HG03066 (cell line): ENCODE data around the gene ABL2.

ENCODE experiments used
- ATAC-seq: cut with Tn5 transposase; IDR thresholded peaks from one replicate; pipeline ENCODE4 v1.9.1; 2021; ENCODE audit warnings: low read depth; ENCODE audit not compliant: unreplicated experiment

The ABL2 gene

GRCh38 chr1:179103999-179104398 is 125.5 kb downstream of the ABL2 start:
- no peak for ATAC-seq

- no peak for ATAC-seq
These were observed 127.9 kb downstream of the ABL2 start for GRCh38 chr1:179101566-179101965.

- ATAC-seq: no peak
These were observed 129.6 kb downstream of the ABL2 start for GRCh38 chr1:179099891-179100290.

- ATAC-seq: no peak
These were observed 133.6 kb downstream of the ABL2 start for GRCh38 chr1:179095924-179096323.

GRCh38 chr1:179095377-179095776 is 134.1 kb downstream of the ABL2 start:
- ATAC-seq: no peak

GRCh38 chr1:179094818-179095217 is 134.7 kb downstream of the ABL2 start:
- no peak for ATAC-seq

GRCh38 chr1:179092896-179093461 is 136.5 kb downstream of the ABL2 start:
- no peak for ATAC-seq

GRCh38 chr1:179091691-179092165 is 137.7 kb downstream of the ABL2 start:
- no peak for ATAC-seq

- no peak for ATAC-seq
These were observed 138.6 kb downstream of the ABL2 start for GRCh38 chr1:179090923-179091322.

- no peak for ATAC-seq
These were observed 139.0 kb downstream of the ABL2 start for GRCh38 chr1:179090522-179090921.

GRCh38 chr1:179089827-179090482 is 139.5 kb downstream of the ABL2 start:
- ATAC-seq: no peak

GRCh38 chr1:179087665-179088064 is 141.8 kb downstream of the ABL2 start:
- ATAC-seq: no peak

GRCh38 chr1:179083533-179083932 is 145.9 kb downstream of the ABL2 start:
- no peak for ATAC-seq

- no peak for ATAC-seq
These were observed 146.5 kb downstream of the ABL2 start for GRCh38 chr1:179082999-179083335.

- peak; percentile 9 for ATAC-seq
These were observed 147.0 kb downstream of the ABL2 start for GRCh38 chr1:179082333-179082998.

- peak; percentile 85 for ATAC-seq
These were observed 147.7 kb downstream of the ABL2 start, which contains the start of gene TOR3A for GRCh38 chr1:179081687-179082332. Gene TOR3A (plus strand): TSS chr1:179082070. CDS start chr1:179082129, 59 bp downstream.

- ATAC-seq: peak; percentile 17
These were observed 148.4 kb downstream of the ABL2 start for GRCh38 chr1:179080866-179081686.

GRCh38 chr1:179079113-179079761 is 150.2 kb downstream of the ABL2 start:
- no peak for ATAC-seq

- no peak for ATAC-seq
These were observed 152.1 kb downstream of the ABL2 start for GRCh38 chr1:179077396-179077795.

- no peak for ATAC-seq
These were observed 163.0 kb downstream of the ABL2 start for GRCh38 chr1:179066471-179066870.
